Muscle layer of colon (tissue), 2 donors: ENCODE measurements around the gene GARNL3.

Experiments used
- H3K27ac ChIP-seq: one replicate; pipeline ENCODE4 v1.7.0; 2013; ENCODE audit warnings: low read depth, mild to moderate bottlenecking, low read length, moderate library complexity
- H3K27me3 ChIP-seq, 2 donors: one replicate each; pipeline ENCODE4 v1.7.0; 2013; ENCODE audit warnings: low read length in 2 of 2, mild to moderate bottlenecking in 2 of 2; ENCODE audit not compliant: insufficient read depth in 2 of 2, control insufficient read depth in 1 of 2
- H3K36me3 ChIP-seq: one replicate; pipeline ENCODE4 v1.7.0; 2013; ENCODE audit warnings: mild to moderate bottlenecking, low read length; ENCODE audit not compliant: insufficient read depth
- H3K4me1 ChIP-seq: one replicate; pipeline ENCODE4 v1.7.0; 2013; ENCODE audit warnings: mild to moderate bottlenecking, low read length; ENCODE audit not compliant: insufficient read depth
- H3K4me3 ChIP-seq, 2 donors: one replicate each; pipeline ENCODE4 v1.7.0; 2013; ENCODE audit warnings: low read length in 2 of 2, low read depth in 1 of 2, mild to moderate bottlenecking in 1 of 2, moderate library complexity in 1 of 2
- H3K9ac ChIP-seq: one replicate; pipeline ENCODE4 v1.7.0; 2013; ENCODE audit warnings: low read length
- H3K9me3 ChIP-seq: one replicate; pipeline ENCODE4 v1.7.0; 2013; ENCODE audit warnings: mild to moderate bottlenecking, low read length
- donor health status: abdominal sarcoma.
- donor health status: Adenocarcinoma of cecum.

The GARNL3 gene

DNA sequence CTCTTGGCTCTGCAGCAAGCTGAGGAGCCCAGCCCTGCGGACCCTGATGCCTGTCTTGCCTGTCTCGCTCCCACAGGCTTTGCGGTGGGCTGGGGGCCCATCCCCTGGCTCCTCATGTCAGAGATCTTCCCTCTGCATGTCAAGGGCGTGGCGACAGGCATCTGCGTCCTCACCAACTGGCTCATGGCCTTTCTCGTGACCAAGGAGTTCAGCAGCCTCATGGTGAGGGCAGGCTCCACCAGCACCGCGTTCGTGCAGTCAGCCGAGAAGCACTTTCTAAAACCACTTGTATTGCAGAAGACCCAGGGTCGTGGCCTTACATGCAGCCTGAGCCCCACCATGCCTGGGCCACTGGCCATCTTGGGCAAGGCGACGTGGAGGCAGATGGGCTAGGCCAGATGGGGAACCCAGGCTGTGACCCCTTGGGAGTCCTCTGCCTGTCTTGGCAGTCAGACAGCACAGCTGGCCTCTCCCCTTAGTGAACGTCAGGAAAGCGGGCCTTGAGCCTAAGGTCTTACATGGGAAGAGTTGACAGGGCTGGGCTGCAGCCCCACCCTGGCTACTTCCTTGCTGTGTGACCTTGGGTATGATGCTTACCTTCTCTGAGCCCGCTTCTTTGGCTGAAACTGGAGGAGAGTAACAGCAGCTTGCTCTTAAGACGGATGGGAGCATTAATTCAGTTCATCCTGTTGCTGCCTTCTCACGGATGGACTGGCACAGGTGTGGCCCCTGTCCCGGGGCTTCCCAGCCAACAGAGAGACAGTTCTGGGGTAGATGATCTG lies 141.0 kb downstream of the GARNL3 start:
- no peaks in the 10 kb centered on the region for H3K9me3 ChIP-seq
- peaks cover 51% of the 10 kb centered on the region for H3K36me3 ChIP-seq
- no peaks in the 10 kb centered on the region for H3K4me1 ChIP-seq
- H3K4me3 ChIP-seq = no peak overlapping the region
- H3K9ac ChIP-seq = no peak overlapping the region
- H3K27me3 ChIP-seq = no peaks in the 10 kb centered on the region
- no peak overlapping the region for H3K27ac ChIP-seq

DNA sequence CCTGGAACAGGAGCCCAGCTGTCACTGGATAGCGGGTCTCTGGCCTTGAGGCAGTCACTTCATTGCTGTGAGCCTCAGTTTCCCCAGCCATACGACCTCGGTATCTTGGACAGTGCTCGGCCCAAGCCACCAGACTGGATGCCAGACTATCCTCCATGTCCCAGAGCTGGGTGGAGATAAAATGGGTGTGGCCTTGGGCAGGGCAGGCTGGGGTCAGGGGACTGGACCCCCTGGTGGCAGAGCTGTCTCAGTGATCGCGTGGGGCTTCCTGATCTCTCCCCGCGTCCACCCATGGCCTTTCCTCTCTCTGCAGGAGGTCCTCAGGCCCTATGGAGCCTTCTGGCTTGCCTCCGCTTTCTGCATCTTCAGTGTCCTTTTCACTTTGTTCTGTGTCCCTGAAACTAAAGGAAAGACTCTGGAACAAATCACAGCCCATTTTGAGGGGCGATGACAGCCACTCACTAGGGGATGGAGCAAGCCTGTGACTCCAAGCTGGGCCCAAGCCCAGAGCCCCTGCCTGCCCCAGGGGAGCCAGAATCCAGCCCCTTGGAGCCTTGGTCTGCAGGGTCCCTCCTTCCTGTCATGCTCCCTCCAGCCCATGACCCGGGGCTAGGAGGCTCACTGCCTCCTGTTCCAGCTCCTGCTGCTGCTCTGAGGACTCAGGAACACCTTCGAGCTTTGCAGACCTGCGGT lies 142.4 kb downstream of the GARNL3 start:
- Histone ChIP-seq H3K9ac (no peak overlapping the region), H3K4me3 (no peak overlapping the region), H3K4me1 (peaks cover under 1% of the 10 kb centered on the region), H3K9me3 (no peaks in the 10 kb centered on the region), H3K36me3 (peaks cover 40% of the 10 kb centered on the region), H3K27me3 (no peaks in the 10 kb centered on the region), H3K27ac (no peak overlapping the region)

DNA sequence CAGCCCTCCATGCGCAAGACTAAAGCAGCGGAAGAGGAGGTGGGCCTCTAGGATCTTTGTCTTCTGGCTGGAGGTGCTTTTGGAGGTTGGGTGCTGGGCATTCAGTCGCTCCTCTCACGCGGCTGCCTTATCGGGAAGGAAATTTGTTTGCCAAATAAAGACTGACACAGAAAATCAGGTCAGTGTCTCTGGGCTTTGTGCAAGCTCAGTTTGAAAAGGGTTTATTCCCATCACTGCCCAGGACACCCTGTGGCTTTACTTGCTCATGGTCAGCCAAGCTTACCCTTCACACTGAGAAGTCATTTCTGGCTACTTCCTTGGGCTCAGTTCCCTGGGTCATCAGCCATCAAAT lies 142.9 kb downstream of the GARNL3 start:
- Histone ChIP-seq H3K9me3 (no peaks in the 10 kb centered on the region), H3K27ac (no peak overlapping the region), H3K4me3 (no peak overlapping the region), H3K36me3 (peaks cover 35% of the 10 kb centered on the region), H3K9ac (no peak overlapping the region), H3K27me3 (no peaks in the 10 kb centered on the region), H3K4me1 (peaks cover 6% of the 10 kb centered on the region)

DNA sequence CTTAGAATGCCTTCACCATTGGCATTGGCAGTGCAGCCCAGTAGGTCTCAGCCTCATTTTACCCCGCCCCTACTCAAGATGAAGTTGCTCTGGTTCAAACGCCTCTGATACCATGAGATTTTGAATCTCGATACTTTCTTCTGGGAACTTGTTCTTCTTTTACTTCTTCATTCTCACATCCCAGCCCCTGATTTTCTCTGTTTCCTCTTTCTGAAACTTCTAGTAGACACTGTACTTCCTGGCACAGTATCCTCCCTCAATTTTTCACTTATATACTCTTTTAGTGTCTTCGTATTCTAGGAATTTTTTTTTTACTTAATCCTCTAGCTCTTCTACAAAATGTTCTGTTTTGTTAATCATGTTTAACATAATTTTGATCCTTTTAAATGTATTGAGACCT lies 146.5 kb downstream of the GARNL3 start:
- Histone ChIP-seq H3K27me3 (no peaks in the 10 kb centered on the region), H3K27ac (no peak overlapping the region), H3K4me3 (no peak overlapping the region), H3K4me1 (peaks cover 21% of the 10 kb centered on the region), H3K9ac (no peak overlapping the region), H3K9me3 (no peaks in the 10 kb centered on the region), H3K36me3 (peaks cover 4% of the 10 kb centered on the region)

DNA sequence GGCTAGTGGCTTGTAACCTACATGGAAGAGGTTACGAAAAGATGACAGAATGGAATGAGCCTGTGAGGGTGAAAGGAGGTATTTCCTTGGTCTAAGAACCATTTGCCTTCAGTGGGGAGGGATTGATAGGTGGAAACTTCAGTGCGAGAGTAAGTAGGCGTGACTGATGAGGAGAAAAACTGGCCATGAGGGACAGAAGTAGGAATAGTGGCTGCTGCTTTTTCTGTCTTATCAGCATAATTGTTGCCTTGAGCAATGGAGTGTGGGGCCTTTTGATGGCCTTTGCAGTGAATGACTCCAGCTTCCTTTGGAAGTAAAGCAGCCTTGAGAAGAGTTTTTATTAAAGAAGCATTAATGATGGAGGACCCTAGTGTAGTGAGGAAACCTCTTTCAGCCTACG lies 150.6 kb downstream of the GARNL3 start:
- peaks cover 4% of the 10 kb centered on the region for H3K36me3 ChIP-seq
- H3K27me3 ChIP-seq = no peaks in the 10 kb centered on the region
- no peak overlapping the region for H3K9ac ChIP-seq
- peak overlapping the region; percentile 73 for H3K27ac ChIP-seq
- H3K4me3 ChIP-seq = no peak overlapping the region
- no peaks in the 10 kb centered on the region for H3K9me3 ChIP-seq
- H3K4me1 ChIP-seq = peaks cover 35% of the 10 kb centered on the region

DNA sequence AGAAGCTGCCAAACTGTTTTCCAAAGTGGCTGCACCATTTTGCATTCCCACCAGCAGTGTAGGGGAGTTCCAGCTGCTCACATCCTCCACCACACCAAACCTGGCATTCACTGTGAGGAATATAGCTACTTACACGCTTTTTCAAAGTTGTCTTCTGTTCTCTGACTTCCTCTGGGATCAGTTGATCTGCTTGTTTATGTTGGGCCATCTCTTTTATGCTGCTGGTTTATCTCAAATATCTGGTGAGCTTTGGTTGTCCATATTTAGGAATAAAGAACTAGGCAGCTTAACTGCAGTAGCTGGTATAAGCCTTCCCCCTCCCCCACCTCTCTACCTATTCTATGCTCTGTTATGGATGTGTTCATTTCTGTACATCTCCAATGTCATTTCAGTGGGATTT lies 151.1 kb downstream of the GARNL3 start:
- Histone ChIP-seq H3K9ac (no peak overlapping the region), H3K27ac (no peak overlapping the region), H3K4me3 (no peak overlapping the region), H3K27me3 (no peaks in the 10 kb centered on the region), H3K4me1 (peaks cover 35% of the 10 kb centered on the region), H3K9me3 (no peaks in the 10 kb centered on the region), H3K36me3 (peaks cover 2% of the 10 kb centered on the region)

DNA sequence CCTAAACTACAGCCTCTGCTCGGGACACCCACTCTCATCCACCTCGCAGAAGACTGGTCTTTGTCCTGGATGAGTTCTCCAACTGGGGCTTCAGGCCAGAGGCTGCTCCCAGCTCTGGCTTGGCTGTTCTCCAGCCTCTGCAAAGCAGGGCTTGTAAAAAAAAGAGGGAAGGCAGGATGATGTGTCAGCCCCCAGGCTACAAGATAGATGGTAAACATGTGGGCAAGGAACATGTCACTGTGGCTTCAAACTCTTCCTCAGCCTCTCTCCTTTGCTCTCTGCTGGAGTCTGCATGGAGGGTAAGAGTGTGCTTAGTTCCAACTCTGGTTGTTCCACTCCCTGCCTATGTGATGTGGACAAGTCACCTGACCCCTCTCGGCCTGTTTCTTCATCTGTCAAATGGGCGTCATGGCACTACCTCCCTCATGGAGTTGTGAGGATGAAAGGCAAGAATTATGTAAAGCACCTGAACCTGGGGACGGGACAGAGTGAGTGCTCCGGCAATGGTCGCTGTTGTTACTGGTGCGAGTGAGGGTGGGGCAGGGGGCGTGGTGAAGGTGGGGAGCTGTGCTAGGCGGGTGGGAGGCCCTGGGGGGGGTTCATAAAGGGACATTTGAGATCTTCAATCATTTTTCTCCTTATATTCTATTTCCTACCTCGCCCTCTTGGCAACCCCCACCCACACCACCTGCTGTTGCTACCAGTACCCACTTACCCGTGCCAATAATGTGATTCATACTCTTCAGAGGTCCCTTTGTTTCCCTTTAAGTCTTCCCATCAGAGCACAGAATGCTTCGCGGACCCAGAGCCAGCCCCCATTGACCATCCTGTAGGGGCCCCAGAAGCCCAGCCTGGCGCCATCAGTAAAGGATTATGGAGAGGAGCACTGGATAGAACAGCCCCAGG lies 152.8 kb downstream of the GARNL3 start:
- no peaks in the 10 kb centered on the region for H3K27me3 ChIP-seq
- no peak overlapping the region for H3K4me3 ChIP-seq
- H3K36me3 ChIP-seq = no peaks in the 10 kb centered on the region
- peaks cover 37% of the 10 kb centered on the region for H3K4me1 ChIP-seq
- no peak overlapping the region for H3K9ac ChIP-seq
- H3K27ac ChIP-seq = peak overlapping the region; percentile 59
- H3K9me3 ChIP-seq = no peaks in the 10 kb centered on the region

DNA sequence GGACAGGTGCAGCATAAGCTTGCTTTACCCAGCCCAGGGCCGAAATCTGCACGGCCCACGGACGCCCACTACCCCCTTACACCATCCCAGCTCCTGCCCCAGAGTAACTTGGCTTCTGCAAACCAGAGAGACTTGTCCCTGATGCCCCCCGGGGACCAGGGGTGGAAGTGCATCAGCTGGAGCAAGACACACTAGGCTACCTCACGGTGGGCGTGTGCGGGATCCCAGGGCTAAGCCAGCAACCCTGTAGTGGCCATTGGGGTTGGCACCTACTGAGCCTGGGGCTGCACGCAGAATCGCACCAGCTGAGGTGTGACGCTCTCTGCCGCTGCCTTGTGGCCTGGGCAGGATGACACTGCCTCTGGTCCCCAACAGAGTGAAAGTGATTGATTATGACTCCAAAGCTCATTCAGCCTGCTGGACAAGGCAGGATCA lies 153.5 kb downstream of the GARNL3 start:
- Histone ChIP-seq H3K27me3 (no peaks in the 10 kb centered on the region), H3K4me3 (no peak overlapping the region), H3K4me1 (peaks cover 43% of the 10 kb centered on the region), H3K9me3 (no peaks in the 10 kb centered on the region), H3K27ac (peak overlapping the region; percentile 59), H3K36me3 (no peaks in the 10 kb centered on the region), H3K9ac (no peak overlapping the region)

DNA sequence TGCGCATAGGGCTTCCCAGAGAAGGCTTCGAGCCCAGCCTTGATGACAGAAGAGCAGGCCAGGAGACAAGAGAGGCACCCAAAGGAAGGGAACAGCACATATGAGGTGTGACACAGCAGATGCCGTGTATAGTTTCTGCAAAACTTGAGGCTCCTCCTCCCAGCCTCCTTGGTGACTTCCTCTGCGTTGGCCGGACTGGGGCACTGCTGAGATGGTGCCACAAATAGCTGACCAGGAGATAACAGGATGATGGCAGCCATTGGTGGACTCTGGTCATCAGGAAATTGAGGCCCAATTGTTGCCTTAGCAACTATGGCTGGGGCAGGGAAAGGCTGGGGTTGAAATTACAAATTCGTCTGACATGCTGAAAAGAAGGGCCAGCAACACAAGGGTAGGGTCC lies 154.8 kb downstream of the GARNL3 start:
- peaks cover 46% of the 10 kb centered on the region for H3K4me1 ChIP-seq
- peak overlapping the region; percentile 75 for H3K27ac ChIP-seq
- H3K9ac ChIP-seq = no peak overlapping the region
- H3K27me3 ChIP-seq = no peaks in the 10 kb centered on the region
- no peak overlapping the region for H3K4me3 ChIP-seq
- no peaks in the 10 kb centered on the region for H3K36me3 ChIP-seq
- H3K9me3 ChIP-seq = no peaks in the 10 kb centered on the region

DNA sequence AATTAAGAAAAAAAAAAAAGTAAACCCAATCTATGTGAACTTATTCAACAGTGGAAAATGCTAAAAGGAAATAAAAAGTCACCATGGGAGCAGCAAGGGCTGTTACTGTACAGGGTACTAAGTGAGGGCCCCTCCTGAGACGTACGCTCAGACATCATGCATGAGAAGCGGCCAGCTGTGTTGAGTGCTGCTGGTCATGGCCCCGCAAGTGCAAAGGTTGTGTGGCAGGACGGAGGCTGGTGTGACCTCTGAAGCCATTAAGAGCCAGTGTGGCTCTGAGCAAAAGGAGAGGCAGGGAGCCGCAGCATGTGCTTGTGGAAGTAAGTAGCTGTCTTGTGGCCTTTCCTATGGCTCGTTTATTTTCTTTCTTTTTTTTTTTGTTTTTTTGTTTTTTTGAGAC lies 156.5 kb downstream of the GARNL3 start:
- Histone ChIP-seq H3K27me3 (no peaks in the 10 kb centered on the region), H3K27ac (no peak overlapping the region), H3K36me3 (no peaks in the 10 kb centered on the region), H3K4me3 (no peak overlapping the region), H3K4me1 (peaks cover 44% of the 10 kb centered on the region), H3K9me3 (no peaks in the 10 kb centered on the region), H3K9ac (no peak overlapping the region)

DNA sequence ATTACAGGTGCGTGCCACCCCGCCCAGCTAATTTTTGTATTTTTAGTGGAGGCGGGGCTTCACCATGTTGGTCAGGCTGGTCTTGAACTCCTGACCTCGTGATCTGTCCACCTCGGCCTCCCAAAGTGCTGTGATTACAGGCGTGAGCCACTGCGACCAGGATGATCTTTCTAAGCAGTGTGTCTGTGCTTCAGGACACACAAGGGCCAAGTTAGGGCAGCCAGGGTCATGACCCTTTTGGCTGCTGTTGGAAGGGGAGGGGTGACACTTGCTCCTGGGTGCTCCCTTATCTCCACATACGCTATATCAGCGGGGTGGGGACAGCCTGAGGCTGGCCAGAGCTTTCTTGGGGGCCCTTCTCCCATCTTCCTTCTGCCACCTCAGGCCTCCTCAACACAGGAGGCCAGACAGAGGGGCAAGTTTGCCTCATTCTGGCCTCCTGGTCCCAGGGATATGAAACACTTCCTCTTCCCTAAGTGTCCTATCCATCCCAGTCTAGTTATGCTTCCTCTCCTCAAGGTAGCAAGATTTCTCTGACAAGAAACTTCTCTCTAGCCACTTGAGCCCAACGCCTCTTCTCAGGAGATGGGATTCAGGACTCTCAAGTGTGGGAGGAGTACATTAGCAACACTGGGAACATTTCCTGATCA lies 157.7 kb downstream of the GARNL3 start:
- H3K27ac ChIP-seq = no peak overlapping the region
- peaks cover 39% of the 10 kb centered on the region for H3K4me1 ChIP-seq
- H3K9me3 ChIP-seq = no peaks in the 10 kb centered on the region
- H3K36me3 ChIP-seq = no peaks in the 10 kb centered on the region
- peak overlapping the region in 1 of 2 donors; percentile 93 for H3K4me3 ChIP-seq
- no peaks in the 10 kb centered on the region for H3K27me3 ChIP-seq
- peak overlapping the region; percentile 69 for H3K9ac ChIP-seq
